T-helper 2 cell treated with Interferon-gamma antibody and Interleukin-4, amounts not matched to agents 5 μg/mL and 100 μg/mL, for 36 hours (primary cell): ENCODE measurements around the gene ADARB2.

Source experiments
- DNase-seq: peaks from one replicate; pipeline ENCODE4 v3.0.0; 2021; ENCODE audit warnings: low spot score
- H3K27ac Mint-ChIP-seq: one replicate; pipeline ENCODE4 v1.8.0; 2021; ENCODE audit warnings: mild to moderate bottlenecking, mixed read lengths
- H3K27me3 Mint-ChIP-seq: one replicate; pipeline ENCODE4 v1.8.0; 2021; ENCODE audit warnings: low read depth, mixed read lengths
- H3K36me3 Mint-ChIP-seq: one replicate; pipeline ENCODE4 v1.8.0; 2021; ENCODE audit warnings: low read depth, mixed read lengths
- H3K4me1 Mint-ChIP-seq: one replicate; pipeline ENCODE4 v1.8.0; 2021; ENCODE audit warnings: low read depth, mixed read lengths
- H3K4me3 Mint-ChIP-seq: one replicate; pipeline ENCODE4 v1.8.0; 2022; ENCODE audit warnings: mild to moderate bottlenecking, moderate library complexity, mixed read lengths
- H3K9me3 Mint-ChIP-seq: one replicate; pipeline ENCODE4 v1.8.0; 2021; ENCODE audit warnings: mixed read lengths

ADARB2 gene

DNA sequence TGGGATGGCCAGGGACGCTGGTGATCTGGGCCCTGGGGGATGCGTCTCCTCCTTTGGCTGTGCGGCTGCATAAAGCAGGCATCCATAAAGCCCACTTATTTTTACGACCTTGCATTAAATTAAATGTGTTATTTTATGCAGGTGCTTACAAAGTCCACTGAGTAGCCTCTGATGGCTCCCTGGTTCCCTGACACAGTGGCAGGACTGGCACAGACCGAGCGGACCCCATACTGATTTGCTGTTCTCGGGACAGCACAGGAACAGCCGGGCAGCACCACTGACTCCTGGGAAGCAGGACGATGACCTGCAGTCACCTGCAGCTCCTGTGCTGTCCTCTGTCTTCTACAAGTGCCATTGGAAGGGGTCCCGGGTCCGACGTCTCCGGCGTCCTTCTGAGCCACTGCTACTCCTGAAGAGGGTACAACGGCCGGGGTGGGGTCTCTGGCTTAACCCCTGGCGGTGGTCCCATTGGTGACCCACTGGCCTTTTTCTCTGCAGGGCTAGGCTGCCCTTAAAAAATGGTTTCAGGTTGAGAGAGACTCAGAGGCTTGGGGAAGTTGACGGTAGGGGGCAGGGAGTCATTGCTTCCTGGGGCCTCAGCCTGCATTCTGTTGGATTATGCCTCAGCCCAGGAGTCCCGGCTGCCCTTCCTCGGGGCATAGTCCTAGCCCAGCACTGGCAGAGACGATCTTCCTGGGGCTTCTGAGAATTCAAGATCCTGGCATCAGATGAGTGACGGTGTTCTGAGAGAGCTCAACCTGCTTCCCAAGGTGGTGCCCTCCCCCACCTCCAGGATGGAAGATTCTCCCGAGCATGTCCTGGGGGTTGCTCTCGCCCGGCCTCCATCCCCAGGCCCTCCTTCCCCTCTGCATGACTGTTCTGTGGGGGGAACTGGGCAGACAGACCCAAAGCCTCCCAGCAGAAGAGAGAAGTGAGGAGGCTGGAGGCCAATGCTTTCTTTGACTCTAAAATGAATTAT lies 330.1 kb downstream of the ADARB2 start:
- Mint-ChIP-seq H3K4me3 (no peak overlapping the region), H3K36me3 (no peaks in the 10 kb centered on the region), H3K9me3 (no peaks in the 10 kb centered on the region), H3K4me1 (no peaks in the 10 kb centered on the region), H3K27me3 (peaks cover 3% of the 10 kb centered on the region), H3K27ac (no peak overlapping the region)
- no peak for DNase-seq

DNA sequence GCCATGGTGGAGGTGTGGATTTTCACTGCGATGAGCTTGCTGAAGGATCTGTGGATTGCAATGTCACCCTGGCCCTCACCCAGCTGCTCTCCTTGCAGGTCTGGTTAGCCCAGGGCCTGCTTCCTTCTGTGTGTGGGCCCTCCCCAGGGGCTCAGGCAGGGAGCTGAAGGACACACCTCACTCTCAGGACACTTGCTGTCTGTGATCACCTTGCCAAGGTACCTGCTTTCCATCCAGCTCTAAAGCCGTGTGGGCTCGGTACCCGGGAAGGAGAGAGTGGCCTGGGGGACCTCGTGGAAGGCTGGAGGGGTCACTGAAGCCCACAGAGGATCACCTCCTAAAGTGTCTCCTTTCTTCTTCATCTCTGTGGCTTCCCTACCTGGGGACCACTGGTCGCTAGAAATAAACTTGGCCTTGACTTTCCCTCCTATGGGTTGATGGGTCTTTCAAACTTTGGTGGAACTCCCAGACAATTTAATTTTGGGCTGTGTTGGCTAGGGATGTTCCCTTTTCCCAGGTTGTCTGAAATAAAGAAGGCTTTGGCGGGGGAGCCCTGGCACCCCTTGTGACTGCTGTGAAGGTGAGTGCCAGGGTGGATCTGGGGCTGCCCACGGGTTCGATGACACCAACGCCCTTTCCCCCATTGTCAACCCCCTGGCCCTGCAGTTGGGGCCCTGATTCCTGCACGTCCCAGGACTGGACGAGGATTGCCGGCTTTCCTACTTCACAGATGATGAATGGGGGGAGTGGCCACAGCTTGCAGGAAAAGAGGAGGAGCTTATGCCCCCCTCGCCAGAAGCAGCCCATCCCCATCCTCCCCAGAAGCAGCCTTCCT lies 331.0 kb downstream of the ADARB2 start:
- Mint-ChIP-seq H3K27me3 (no peaks in the 10 kb centered on the region), H3K4me1 (no peaks in the 10 kb centered on the region), H3K4me3 (no peak overlapping the region), H3K27ac (no peak overlapping the region), H3K36me3 (no peaks in the 10 kb centered on the region), H3K9me3 (no peaks in the 10 kb centered on the region)
- no peak for DNase-seq

DNA sequence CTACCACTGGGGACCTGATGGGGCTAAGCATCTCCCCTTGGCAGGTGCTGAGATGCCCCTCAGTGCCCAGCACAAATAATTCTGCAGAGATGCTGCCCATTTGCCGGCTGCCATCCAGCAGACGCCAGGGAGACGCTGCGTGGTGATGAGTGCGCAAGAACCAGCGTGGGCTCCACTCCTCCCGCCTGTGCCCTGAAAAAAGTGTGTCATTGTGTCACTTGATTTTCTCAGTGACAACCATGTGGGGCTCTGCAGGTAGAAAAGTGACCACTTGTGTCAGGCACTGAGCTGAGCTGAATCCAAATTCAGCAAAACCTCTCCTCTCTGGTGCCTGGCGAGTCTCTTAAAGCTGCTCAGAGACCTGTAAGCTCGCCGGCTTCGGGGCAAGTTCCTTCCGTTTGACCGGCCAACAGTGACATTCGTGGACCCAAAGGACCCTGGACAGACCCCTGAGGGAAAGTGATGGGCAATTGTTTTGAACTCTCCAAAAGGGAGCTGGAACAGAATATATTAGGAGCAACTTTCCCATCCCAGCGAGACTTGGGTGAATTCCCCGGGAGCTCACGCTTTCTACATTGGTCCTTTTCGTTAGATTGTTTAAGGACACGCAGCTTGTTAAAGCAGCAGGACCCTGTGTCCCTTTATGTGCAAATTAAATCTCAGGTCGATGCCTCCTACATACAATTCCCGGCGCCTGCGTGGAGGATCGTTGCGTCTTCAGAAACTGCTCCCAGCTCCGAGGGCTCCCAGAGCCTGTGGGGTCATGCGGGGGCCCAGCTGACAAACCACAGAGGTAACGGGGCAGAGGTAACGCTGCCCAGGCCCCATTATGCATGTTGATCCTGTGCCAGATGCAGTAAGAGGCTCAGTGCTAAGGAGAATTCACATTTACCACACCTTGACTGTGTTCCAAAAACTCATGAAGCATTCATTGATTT lies 332.7 kb downstream of the ADARB2 start:
- H3K4me1 Mint-ChIP-seq = no peaks in the 10 kb centered on the region
- DNase-seq = no peak
- H3K36me3 Mint-ChIP-seq = no peaks in the 10 kb centered on the region
- H3K27ac Mint-ChIP-seq = no peak overlapping the region
- no peaks in the 10 kb centered on the region for H3K9me3 Mint-ChIP-seq
- no peak overlapping the region for H3K4me3 Mint-ChIP-seq
- H3K27me3 Mint-ChIP-seq = no peaks in the 10 kb centered on the region

DNA sequence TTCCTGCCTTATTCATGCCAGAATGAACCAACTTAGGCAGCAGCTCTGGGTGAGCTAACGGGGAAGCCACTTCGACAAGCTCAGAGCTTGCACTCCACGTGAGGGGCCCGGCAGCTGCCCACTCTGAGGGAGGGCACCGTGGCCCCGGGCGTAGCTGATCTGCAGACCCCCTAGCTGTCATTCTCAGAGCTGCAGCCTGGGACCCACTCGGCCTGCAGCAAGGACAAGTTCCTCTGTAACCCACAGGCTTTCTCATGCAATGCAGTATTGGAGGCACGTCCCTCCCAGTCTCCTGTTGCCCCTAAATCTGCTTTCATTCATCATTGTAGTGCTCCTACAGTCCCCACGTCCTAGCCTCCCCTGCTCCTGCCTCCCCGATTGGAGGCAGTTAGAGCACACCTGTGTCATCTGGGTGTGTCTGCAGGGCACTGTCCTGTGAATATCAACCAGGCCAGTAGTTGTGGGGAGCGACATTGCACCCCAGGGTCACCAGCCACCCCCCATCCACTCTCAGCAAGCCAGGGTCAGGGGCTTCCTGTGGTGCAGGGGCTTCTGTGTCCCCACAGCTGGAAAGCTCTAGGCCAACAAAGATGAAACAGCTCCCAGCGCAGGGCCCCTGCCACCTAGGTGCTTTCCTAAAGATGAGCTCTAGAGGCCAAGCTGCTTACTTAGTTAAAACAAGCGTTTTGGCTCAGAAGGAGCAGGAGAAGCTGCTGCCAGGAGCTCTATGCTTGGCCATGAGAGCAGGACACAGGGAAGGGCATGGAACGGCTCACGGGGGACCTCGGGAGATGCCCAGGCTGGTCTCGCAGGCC lies 333.6 kb downstream of the ADARB2 start:
- Mint-ChIP-seq H3K4me3 (no peak overlapping the region), H3K9me3 (no peaks in the 10 kb centered on the region), H3K27me3 (no peaks in the 10 kb centered on the region), H3K4me1 (no peaks in the 10 kb centered on the region), H3K36me3 (no peaks in the 10 kb centered on the region), H3K27ac (no peak overlapping the region)
- DNase-seq = no peak

DNA sequence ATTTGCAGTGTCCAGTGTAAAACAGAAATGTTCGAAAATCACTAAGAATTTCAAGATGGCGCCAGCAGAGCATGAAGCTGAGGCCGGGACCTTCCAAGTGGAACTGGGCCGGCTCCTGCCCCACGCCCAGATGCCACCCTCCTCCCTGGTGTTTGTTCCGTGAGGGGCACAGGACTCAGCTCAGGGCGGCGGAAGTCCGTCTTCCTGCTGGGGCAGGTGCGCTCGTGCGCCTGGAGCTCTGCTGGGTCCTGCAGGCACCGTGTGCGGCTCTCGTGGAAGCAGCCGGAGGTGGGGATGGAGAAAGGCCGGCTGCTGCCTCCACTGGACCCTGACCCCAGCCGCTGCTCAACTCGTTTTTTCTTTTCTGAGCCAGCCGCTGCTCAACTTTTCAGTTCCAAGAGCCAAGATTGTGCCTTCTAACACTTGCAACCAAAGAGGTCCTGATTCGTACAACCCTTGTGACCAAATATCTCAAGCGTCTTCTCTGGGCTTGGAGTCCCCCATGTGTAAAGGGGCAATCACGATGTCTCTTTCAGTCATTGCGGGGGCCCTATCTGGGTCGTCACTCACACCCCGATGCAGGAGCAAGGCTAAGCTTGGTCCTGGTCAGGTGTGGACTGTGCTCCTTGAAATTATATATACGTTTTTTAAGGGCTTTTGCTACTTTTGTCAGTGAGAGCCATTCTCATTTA lies 334.4 kb downstream of the ADARB2 start:
- Mint-ChIP-seq H3K36me3 (no peaks in the 10 kb centered on the region), H3K9me3 (no peaks in the 10 kb centered on the region), H3K4me1 (no peaks in the 10 kb centered on the region), H3K4me3 (no peak overlapping the region), H3K27me3 (no peaks in the 10 kb centered on the region), H3K27ac (no peak overlapping the region)
- DNase-seq = no peak

DNA sequence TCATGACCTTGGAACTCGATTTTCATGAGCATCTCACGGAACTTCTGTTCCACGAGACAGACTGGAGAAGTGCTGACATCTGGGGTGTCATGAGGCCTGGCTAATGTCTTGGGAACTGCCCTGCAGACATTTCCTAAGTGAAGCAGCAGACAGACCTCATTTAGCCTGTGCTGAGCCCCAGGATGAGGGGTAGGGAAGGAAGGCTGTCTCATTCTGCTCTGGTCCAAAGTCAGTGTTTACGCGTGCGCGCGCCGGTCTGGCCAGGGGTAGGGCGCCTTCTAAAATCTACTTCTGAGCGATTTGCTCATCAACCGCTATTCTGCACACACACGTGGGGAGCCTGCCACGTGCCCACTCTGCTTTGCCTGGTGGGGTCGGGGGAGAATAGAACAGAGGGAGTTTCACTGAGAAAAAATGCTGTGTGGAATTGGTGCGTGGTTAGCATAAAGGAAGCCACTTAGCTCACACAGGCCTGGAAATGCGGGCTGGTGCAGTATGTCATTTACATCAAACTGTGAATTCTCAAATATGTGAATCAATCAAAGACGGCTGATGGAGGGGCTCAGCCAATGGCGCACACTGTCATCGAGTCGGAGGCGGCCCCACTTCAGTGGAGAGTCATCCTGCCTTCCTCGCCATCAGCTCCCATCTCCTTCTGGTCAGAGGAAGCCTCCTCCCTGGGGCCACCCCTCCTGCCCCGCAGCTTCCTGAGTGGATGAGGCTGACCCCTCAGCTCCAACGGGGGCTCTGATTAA lies 335.1 kb downstream of the ADARB2 start:
- no peaks in the 10 kb centered on the region for H3K36me3 Mint-ChIP-seq
- no peak overlapping the region for H3K4me3 Mint-ChIP-seq
- no peaks in the 10 kb centered on the region for H3K4me1 Mint-ChIP-seq
- no peak for DNase-seq
- H3K27ac Mint-ChIP-seq = no peak overlapping the region
- H3K27me3 Mint-ChIP-seq = no peaks in the 10 kb centered on the region
- no peaks in the 10 kb centered on the region for H3K9me3 Mint-ChIP-seq

DNA sequence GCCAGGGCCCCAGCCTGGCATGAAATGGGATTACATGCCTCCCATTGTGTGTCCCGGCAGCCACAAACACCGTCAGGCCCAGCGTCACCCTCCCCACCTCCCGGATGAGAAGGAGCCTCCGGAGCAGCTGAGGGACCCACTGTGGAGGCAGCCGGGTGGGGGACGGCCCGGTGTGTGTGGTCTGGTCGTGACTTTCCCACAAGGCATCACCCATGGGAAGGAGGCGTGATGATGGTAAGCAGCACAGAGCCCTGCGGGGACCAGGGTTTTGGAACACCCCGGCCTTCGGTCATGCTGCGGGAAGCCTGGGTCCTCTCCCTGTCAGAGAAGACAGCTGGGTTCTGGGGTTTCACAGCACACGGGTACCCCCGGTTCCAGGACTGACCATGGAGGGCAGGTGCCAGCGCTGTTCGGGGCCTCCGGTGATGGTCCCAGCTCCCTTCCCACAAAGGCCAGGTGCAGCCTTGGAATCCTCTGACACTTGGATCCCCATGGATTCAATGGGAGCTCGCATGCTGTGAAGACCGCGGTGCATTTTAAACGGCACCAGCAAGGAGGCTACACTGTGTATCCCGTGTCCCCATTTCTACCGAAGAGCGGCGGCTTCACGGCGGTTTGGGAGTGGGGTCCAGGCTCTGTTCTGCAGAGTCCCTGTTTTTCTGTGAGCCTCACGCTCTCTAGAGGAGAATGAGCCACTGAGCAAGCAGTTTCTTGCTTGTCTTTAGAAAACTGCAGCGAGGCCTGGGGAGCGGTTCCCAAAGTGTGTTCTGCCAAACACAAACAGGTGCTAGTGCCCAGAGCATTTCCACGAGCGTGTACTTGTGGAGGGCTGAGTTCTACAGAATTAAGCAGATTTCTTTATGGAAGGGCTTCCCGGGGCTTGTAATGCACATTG lies 336.0 kb downstream of the ADARB2 start:
- Mint-ChIP-seq H3K27ac (no peak overlapping the region), H3K4me3 (no peak overlapping the region), H3K36me3 (no peaks in the 10 kb centered on the region), H3K4me1 (no peaks in the 10 kb centered on the region), H3K9me3 (no peaks in the 10 kb centered on the region), H3K27me3 (no peaks in the 10 kb centered on the region)
- no peak for DNase-seq

DNA sequence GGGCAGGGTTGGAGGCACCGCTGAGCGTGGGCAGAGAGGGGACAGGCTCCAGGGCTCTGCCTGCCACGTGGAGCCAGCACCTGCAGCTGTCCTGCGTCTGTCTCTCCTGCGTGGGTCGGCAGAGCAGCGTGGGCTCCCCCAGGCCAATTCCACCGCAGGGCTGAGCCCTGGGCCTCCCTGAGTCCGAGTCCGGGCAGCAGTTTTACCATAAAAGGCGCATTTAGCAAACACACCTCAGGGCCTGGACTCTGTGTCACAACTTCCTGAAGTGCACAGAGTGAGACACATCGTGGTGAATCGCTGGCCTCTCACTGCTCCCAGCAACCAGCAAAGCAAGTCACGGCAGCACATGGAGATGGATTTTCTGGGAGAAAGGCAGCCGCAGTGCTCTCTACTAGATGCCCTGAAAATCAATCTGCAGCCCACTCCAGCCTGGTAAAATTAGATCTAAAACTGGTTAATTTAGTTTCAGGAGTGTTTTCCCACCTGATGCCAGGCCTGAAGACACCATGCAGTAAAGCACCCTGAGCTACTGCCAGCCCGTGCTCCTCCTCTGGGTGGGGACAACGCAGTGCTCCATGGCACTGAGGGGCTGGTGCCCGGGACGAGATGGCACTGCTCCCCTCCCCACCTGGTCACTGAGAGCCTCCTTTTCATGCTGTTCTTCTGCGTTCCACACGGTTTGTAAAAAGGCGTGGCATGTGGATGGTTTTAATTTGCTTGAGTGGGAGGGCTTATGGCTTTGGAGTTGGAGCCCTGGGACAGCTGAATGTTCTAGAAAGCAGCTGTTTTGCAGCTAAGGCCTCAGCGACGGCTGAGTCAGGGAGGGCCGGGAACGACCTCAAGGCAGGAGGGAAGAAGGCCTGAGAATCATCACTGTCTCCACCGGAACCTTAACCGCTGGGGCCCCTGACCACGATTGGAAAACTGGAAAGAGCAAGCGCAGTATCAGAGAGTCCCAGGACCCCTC lies 336.9 kb downstream of the ADARB2 start:
- Mint-ChIP-seq H3K36me3 (no peaks in the 10 kb centered on the region), H3K4me1 (no peaks in the 10 kb centered on the region), H3K27ac (no peak overlapping the region), H3K27me3 (no peaks in the 10 kb centered on the region), H3K4me3 (no peak overlapping the region), H3K9me3 (no peaks in the 10 kb centered on the region)
- DNase-seq = no peak

DNA sequence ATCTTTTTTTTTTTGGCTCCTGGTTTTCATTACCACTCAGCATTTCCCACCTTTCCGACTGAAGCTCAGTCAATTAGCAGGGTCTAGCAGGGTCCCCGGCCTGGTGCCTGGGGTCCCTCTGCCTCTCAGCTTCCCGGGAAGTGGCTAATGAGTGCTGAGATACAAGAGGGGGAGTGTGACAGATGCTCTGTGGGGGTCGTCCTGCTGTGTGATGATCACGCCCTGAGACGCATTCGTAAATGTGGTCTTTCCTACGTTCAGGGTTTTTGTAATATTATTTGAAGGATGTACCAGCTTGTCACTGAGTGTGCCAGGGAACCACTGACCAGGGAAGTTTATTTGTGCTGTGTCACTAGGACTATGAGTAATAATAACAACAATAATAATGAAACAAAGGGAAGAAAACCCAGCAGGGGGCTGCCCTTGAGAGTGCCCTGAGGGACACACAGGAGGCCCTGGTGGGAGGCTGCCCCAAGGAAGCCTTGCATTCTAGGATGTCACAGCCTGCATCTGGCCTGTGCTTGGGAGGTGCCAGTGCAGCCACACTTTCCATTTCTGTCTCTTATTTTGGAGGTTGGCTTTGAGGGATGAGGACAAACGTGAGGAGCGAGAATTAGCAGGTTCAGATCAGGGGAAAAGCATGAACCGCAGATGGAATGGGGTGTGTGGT lies 337.8 kb downstream of the ADARB2 start:
- no peaks in the 10 kb centered on the region for H3K36me3 Mint-ChIP-seq
- no peaks in the 10 kb centered on the region for H3K4me1 Mint-ChIP-seq
- no peaks in the 10 kb centered on the region for H3K27me3 Mint-ChIP-seq
- H3K27ac Mint-ChIP-seq = no peak overlapping the region
- no peaks in the 10 kb centered on the region for H3K9me3 Mint-ChIP-seq
- DNase-seq = no peak
- no peak overlapping the region for H3K4me3 Mint-ChIP-seq
